Measurements from ENCODE around the gene POMT2.
"Not testable (repeated sequence)": the region's sequence is repeated elsewhere in the genome, so short reads cannot be mapped to it uniquely, and the experiment has no call there.

DNA sequence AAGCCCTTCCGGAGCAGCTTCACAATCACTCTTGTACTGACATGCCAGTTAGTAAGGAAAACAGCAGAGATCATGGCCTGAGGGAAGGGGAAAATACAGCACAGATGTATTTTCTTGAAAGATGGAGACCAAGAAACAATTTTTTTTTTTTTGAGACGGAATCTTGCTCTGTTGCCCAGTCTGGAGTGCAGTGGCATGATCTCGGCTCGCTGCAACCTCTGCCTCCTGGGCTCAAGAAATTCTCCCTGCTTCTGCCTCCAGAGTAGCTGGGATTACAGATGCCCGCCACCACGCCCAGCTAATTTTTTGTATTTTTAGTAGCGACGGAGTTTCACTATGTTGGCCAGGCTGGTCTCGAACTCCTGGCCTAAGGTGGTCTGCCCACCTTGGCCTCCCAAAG is 16.6 kb upstream of the POMT2 start:
- TF ChIP-seq TEAD4 (IDR thresholded peaks at IDR 0.05; ENCODE audit: borderline replicate concordance, insufficient read depth) = not testable (repeated sequence)
- TF ChIP-seq, protein P1, sequence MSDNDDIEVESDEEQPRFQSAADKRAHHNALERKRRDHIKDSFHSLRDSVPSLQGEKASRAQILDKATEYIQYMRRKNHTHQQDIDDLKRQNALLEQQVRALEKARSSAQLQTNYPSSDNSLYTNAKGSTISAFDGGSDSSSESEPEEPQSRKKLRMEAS (IDR thresholded peaks at IDR 0.05; ENCODE audit: low read depth) = not testable (repeated sequence)

Data from SK-N-SH (cell line).